ENCODE measurements around the gene KRTAP4-2. TPM values are rescaled to one million over a fixed set of nuclear protein-coding genes. Genes with fewer than 3 reads are reported as not detected.

The KRTAP4-2 gene
- polyA plus RNA-seq, 1 of the 3 experiments (the other 2 are of a cell fraction), result not detected

GRCh38 chr17:41185001-41185400, 7.0 kb upstream of the KRTAP4-2 start:
- no peak for DNase-seq
- 0% methylated on average over 1 of the region's 1 CpG for WGBS (ENCODE audit: low lambda C conversion rate)

GRCh38 chr17:41184480-41184961, 6.5 kb upstream of the KRTAP4-2 start, which contains the start of gene KRTAP4-1:
TSS of gene KRTAP4-1 (minus strand) at chr17:41184911. CDS start at chr17:41184854, 57 bp downstream.
- no peaks in the 10 kb centered on the region for H3F3A ChIP-seq (replicated peaks; ENCODE audit: insufficient read depth)
- no peaks in the 10 kb centered on the region for H3K79me2 ChIP-seq (ENCODE audit: insufficient read depth)
- no peaks in the 10 kb centered on the region for H3K36me3 ChIP-seq (replicated peaks in 1 of 2; ENCODE audit: control insufficient read depth in 1 of 2, insufficient read depth in 2 of 2, low read length in 1 of 2)
- H4K20me1 ChIP-seq (ENCODE audit: insufficient read depth), result no peaks in the 10 kb centered on the region
- 13% methylated on average over 4 of the region's 9 CpGs for WGBS (ENCODE audit: low lambda C conversion rate)
- H3K27ac ChIP-seq (ENCODE audit: low read depth in 2 of 2, low read length in 1 of 2), result no peak within 1 kb of the TSS
- no peaks in the 10 kb centered on the region for H3K9me3 ChIP-seq
- no peak within 1 kb of the TSS for H3K9ac ChIP-seq
- H3K9me2 ChIP-seq, result no peaks in the 10 kb centered on the region
- H3K4me3 ChIP-seq (ENCODE audit: low read depth in 2 of 2, low read length in 1 of 2), result no peak within 1 kb of the TSS
- POLR2A ChIA-PET, result no interaction called here
- peaks cover 12% of the 10 kb centered on the region; the same call in 1 of the 2 replicates for H3K27me3 ChIP-seq (ENCODE audit: insufficient read depth)
- CTCF ChIA-PET, result no interaction called here
- H3K4me2 ChIP-seq, result no peak within 1 kb of the TSS
- H2AFZ ChIP-seq (ENCODE audit: low read depth), result no peak within 1 kb of the TSS
- no peak for DNase-seq
- H3K4me1 ChIP-seq (ENCODE audit: control insufficient read depth in 1 of 2, insufficient read depth in 2 of 2, low read depth in 1 of 2, low read length in 1 of 2), result no peaks in the 10 kb centered on the region
- TF ChIP-seq FOSL2 (IDR thresholded peaks at IDR 0.05; ENCODE audit: borderline replicate concordance, low read depth), result no peak
- TF ChIP-seq GABPA (IDR thresholded peaks at IDR 0.05; ENCODE audit: low read depth), result no peak
- no peak for TF ChIP-seq FOXM1 (IDR thresholded peaks at IDR 0.05; ENCODE audit: low read depth)
- no peak for TF ChIP-seq ELF1 (IDR thresholded peaks at IDR 0.05)
- TF ChIP-seq TAF1 (IDR thresholded peaks at IDR 0.05; ENCODE audit: borderline replicate concordance, low read depth, low read length), result no peak
- TF ChIP-seq RAD21 (IDR thresholded peaks at IDR 0.05; ENCODE audit: low read length), result no peak
- no peak for TF ChIP-seq REST (IDR thresholded peaks at IDR 0.05; ENCODE audit: low read depth, low read length)
- TF ChIP-seq NRF1 (IDR thresholded peaks at IDR 0.05; ENCODE audit: low read depth, low read length), result no peak
- no peak for TF ChIP-seq RFX5 (IDR thresholded peaks at IDR 0.05; ENCODE audit: low read length)
- no peak for TF ChIP-seq USF2 (IDR thresholded peaks at IDR 0.05; ENCODE audit: borderline replicate concordance, low read depth, low read length)
- no peak for TF ChIP-seq YY1 (IDR thresholded peaks at IDR 0.05; ENCODE audit: low read depth)
- TF ChIP-seq JUND (IDR thresholded peaks at IDR 0.05), result no peak
- no peak for TF ChIP-seq FOXJ3 (CRISPR knock-in tag; IDR thresholded peaks at IDR 0.05)
- TF ChIP-seq RXRA (IDR thresholded peaks at IDR 0.05; ENCODE audit: borderline replicate concordance, low read depth), result no peak

More at GRCh38 chr17:41185001-41185400, 7.0 kb upstream of the KRTAP4-2 start:
- peaks cover 12% of the 10 kb centered on the region; the same call in 1 of the 2 replicates for H3K27me3 ChIP-seq (ENCODE audit: insufficient read depth)
- H4K20me1 ChIP-seq (ENCODE audit: insufficient read depth), result no peaks in the 10 kb centered on the region
- no peaks in the 10 kb centered on the region for H3K79me2 ChIP-seq (ENCODE audit: insufficient read depth)
- H3F3A ChIP-seq (replicated peaks; ENCODE audit: insufficient read depth), result no peaks in the 10 kb centered on the region
- H3K9me2 ChIP-seq, result no peaks in the 10 kb centered on the region
- POLR2A ChIA-PET, result no interaction called here
- no peak overlapping the region for H3K4me3 ChIP-seq (ENCODE audit: low read depth in 2 of 2, low read length in 1 of 2)
- H2AFZ ChIP-seq (ENCODE audit: low read depth), result no peak overlapping the region
- H3K9me3 ChIP-seq, result no peaks in the 10 kb centered on the region
- no peak overlapping the region for H3K9ac ChIP-seq
- H3K4me1 ChIP-seq (ENCODE audit: control insufficient read depth in 1 of 2, insufficient read depth in 2 of 2, low read depth in 1 of 2, low read length in 1 of 2), result no peaks in the 10 kb centered on the region
- CTCF ChIA-PET, result no interaction called here
- no peaks in the 10 kb centered on the region for H3K36me3 ChIP-seq (replicated peaks in 1 of 2; ENCODE audit: control insufficient read depth in 1 of 2, insufficient read depth in 2 of 2, low read length in 1 of 2)
- no peak overlapping the region for H3K4me2 ChIP-seq
- TF ChIP-seq ZBTB33 (IDR thresholded peaks at IDR 0.05; ENCODE audit: borderline replicate concordance, low read depth), result no peak
- no peak for TF ChIP-seq RCOR1 (IDR thresholded peaks at IDR 0.05; ENCODE audit: low read length)
- TF ChIP-seq ELF1 (IDR thresholded peaks at IDR 0.05), result no peak
- TF ChIP-seq MXI1 (IDR thresholded peaks at IDR 0.05; ENCODE audit: low read depth, low read length), result no peak
- no peak for TF ChIP-seq POLR2AphosphoS5 (IDR thresholded peaks at IDR 0.05; ENCODE audit: low read depth, low read length)
- TF ChIP-seq IRF3 (IDR thresholded peaks at IDR 0.05; ENCODE audit: low read depth, low read length), result no peak
- TF ChIP-seq CHD2 (IDR thresholded peaks at IDR 0.05; ENCODE audit: low read length, partially characterized antibody), result no peak
- no peak overlapping the region for H3K27ac ChIP-seq (ENCODE audit: low read depth in 2 of 2, low read length in 1 of 2)

Data from SK-N-SH (cell line).